ENCODE measurements around the gene UBASH3B. TPM values are rescaled to one million over a fixed set of nuclear protein-coding genes. Genes with fewer than 3 reads are reported as not detected.

The UBASH3B gene
- total and polyA plus RNA-seq, 2 of the 13 experiments (the other 11 are each of a cell fraction or from before 2014, with no cell fraction given) = 4.4 to 7.6 TPM

DNA sequence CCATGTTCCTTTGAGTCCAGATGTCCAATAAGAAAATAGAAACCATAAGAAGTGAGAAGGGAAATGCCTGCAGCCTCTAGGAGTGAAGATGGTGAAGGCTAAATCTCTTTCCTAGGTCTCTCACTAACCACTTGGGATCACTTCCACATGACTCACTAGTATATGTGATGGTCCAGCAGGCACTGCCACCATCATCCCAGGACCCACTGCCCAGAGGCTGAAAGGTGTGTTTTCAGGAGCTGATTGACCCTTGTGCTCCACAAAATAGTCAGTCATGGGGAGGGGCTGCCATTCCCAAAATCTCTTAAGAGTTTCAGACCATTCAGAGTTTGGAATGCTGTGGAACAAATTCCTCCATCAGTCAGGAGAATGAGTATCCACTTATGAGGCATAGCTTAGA is 22.9 kb downstream of the UBASH3B start:
- in situ Hi-C loops (cut with HindIII; ENCODE audit: extremely low pct_ligation_motif_present, low pct_unique_long_range_greater_than_20kb) = no loop called here
- POLR2A ChIA-PET = no interaction called here
- CTCF ChIA-PET (ENCODE audit: low intra/inter-chr PET ratio, low total read pairs) = no interaction called here

DNA sequence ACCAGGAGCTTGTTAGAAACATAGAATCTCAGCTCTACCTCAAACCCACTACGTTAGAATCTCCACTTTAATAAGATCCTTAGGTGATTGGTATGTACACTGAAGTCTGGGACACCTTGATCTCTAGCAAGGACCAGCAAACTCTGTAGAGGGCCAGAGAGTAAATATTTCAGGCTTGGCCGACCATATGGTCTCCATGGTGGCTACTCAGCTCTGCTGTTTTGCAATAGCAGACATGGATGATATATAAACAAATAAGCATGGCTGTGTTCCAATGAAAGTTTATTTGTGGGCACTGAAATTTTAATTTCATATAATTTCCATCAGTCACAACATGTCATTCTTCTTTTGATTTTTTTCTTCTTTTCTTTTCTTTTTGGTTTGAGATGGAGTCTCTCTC is 23.9 kb downstream of the UBASH3B start:
- DNase-seq (ENCODE audit: low spot score) (no peak), FAIRE-seq (no peak), ATAC-seq (no peak)
- TF ChIP-seq TRIM24 (CRISPR knock-in tag; IDR thresholded peaks at IDR 0.05) (no peak), KDM5A (IDR thresholded peaks at IDR 0.05; ENCODE audit: borderline replicate concordance, low read length) (no peak), JARID2 (CRISPR knock-in tag; IDR thresholded peaks at IDR 0.05; ENCODE audit: insufficient replicate concordance) (no peak), RORA (CRISPR knock-in tag; IDR thresholded peaks at IDR 0.05) (no peak), HMGA1 (CRISPR knock-in tag; conservative IDR thresholded peaks at IDR 0.05) (no peak)
- no peaks in the 10 kb centered on the region for H3K79me2 ChIP-seq (ENCODE audit: insufficient read depth, low read length)
- H3K9me3 ChIP-seq (ENCODE audit: low read length) = no peaks in the 10 kb centered on the region
- in situ Hi-C loops (cut with HindIII; ENCODE audit: extremely low pct_ligation_motif_present, low pct_unique_long_range_greater_than_20kb) = no loop called here
- H3K4me2 ChIP-seq (ENCODE audit: low read depth, low read length) = no peak overlapping the region
- no TSS peak for BruUV-seq (replicated peaks)
- WGBS (ENCODE audit: low lambda C conversion rate) = 65% methylated on average over 2 of the region's 2 CpGs
- H3K4me3 ChIP-seq (replicated peaks in 1 of 3; ENCODE audit: insufficient read depth in 1 of 3, low read depth in 2 of 3, low read length in 3 of 3) = no peak overlapping the region
- intact Hi-C loops (cut with micrococcal nuclease; ENCODE audit: unreplicated experiment) = no loop called here
- no peaks in the 10 kb centered on the region for H3K27me3 ChIP-seq (ENCODE audit: control insufficient read depth in 1 of 2, insufficient read depth in 2 of 2, low read length in 2 of 2)
- ChIA-PET CTCF (ENCODE audit: low intra/inter-chr PET ratio, low total read pairs) (no interaction called here), POLR2A (no interaction called here)
- no peaks in the 10 kb centered on the region for H3K36me3 ChIP-seq (replicated peaks in 1 of 2; ENCODE audit: control insufficient read depth in 1 of 2, insufficient read depth in 2 of 2, low read length in 2 of 2)
- no peak overlapping the region for H3K9ac ChIP-seq (ENCODE audit: insufficient read depth, low read depth, low read length)
- H3K27ac ChIP-seq (ENCODE audit: extremely low read length, insufficient read depth, low read length) = no peak overlapping the region
- no peaks in the 10 kb centered on the region for H4K20me1 ChIP-seq (ENCODE audit: insufficient read depth, low read length)
- H3K4me1 ChIP-seq (ENCODE audit: insufficient read depth, low read length) = peaks cover 44% of the 10 kb centered on the region
- H2AFZ ChIP-seq (ENCODE audit: low read length) = no peak overlapping the region

More for the DNA sequence above, 22.9 kb downstream of the UBASH3B start:
- Histone ChIP-seq H3K9ac (ENCODE audit: insufficient read depth, low read depth, low read length) (no peak overlapping the region), H2AFZ (ENCODE audit: low read length) (no peak overlapping the region), H3K9me3 (ENCODE audit: low read length) (no peaks in the 10 kb centered on the region), H3K36me3 (replicated peaks in 1 of 2; ENCODE audit: control insufficient read depth in 1 of 2, insufficient read depth in 2 of 2, low read length in 2 of 2) (no peaks in the 10 kb centered on the region), H3K79me2 (ENCODE audit: insufficient read depth, low read length) (no peaks in the 10 kb centered on the region), H4K20me1 (ENCODE audit: insufficient read depth, low read length) (no peaks in the 10 kb centered on the region), H3K4me3 (replicated peaks in 1 of 3; ENCODE audit: insufficient read depth in 1 of 3, low read depth in 2 of 3, low read length in 3 of 3) (no peak overlapping the region), H3K27ac (ENCODE audit: extremely low read length, insufficient read depth, low read length) (no peak overlapping the region), H3K4me1 (ENCODE audit: insufficient read depth, low read length) (peaks cover 38% of the 10 kb centered on the region), H3K27me3 (ENCODE audit: control insufficient read depth in 1 of 2, insufficient read depth in 2 of 2, low read length in 2 of 2) (no peaks in the 10 kb centered on the region), H3K4me2 (ENCODE audit: low read depth, low read length) (no peak overlapping the region)
- BruUV-seq (replicated peaks) = no TSS peak
- no peak for DNase-seq (ENCODE audit: low spot score)
- intact Hi-C loops (cut with micrococcal nuclease; ENCODE audit: unreplicated experiment) = no loop called here
- TF ChIP-seq, protein P1, sequence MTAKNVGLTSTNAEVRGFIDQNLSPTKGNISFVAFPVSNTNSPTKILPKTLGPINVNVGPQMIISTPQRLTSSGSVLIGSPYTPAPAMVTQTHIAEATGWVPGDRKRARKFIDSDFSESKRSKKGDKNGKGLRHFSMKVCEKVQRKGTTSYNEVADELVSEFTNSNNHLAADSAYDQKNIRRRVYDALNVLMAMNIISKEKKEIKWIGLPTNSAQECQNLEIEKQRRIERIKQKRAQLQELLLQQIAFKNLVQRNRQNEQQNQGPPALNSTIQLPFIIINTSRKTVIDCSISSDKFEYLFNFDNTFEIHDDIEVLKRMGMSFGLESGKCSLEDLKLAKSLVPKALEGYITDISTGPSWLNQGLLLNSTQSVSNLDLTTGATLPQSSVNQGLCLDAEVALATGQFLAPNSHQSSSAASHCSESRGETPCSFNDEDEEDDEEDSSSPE (CRISPR knock-in tag; IDR thresholded peaks at IDR 0.05) = no peak
- no peak for TF ChIP-seq RBM39 (IDR thresholded peaks at IDR 0.05; ENCODE audit: low read depth, low read length, poor library complexity, severe bottlenecking)
- no peak for TF ChIP-seq ZNF460 (CRISPR knock-in tag; IDR thresholded peaks at IDR 0.05; ENCODE audit: borderline replicate concordance)
- no peak for TF ChIP-seq ZFX (CRISPR knock-in tag; IDR thresholded peaks at IDR 0.05; ENCODE audit: low read depth)
- TF ChIP-seq TCF7 (IDR thresholded peaks at IDR 0.05; ENCODE audit: low read depth) = no peak
- ATAC-seq = no peak
- FAIRE-seq = no peak

All from HepG2 (cell line).